HCT116 (cell line): ENCODE results near the gene HCN2. TPM values are rescaled to one million over a fixed set of nuclear protein-coding genes. Genes with fewer than 3 reads are reported as not detected.

ENCODE experiments used
- ATAC-seq: fragments of 200-7000 bp; cut with Tn5 transposase; 2 replicates; pipeline ENCODE4 v1.9.1; 2020; ENCODE audit warnings: mild to moderate bottlenecking, moderate library complexity
- BruUV-seq: library from RNA; stranded (reverse); fragments of 400-500 nt; replicated peaks from 2 replicates; lab custom pipeline; 2021; lab: Mats Ljungman, UMichigan
- CTCF ChIA-PET: fragments of 300-600 bp; sonication (Branson Sonifier 250); formaldehyde crosslinking; loops from one replicate; lab custom pipeline; 2021; ENCODE audit warnings: antibody characterized with exemption; lab: Charles Lee
- POLR2A ChIA-PET: fragments of 300-600, 350-600 bp; sonication (Branson Sonifier 250); formaldehyde crosslinking; loops from one replicate; lab custom pipeline; 2021; ENCODE audit warnings: antibody characterized with exemption; lab: Charles Lee
- RAD21 ChIA-PET, 2 experiments: fragments of 300-600 bp; sonication (Branson Sonifier 250); formaldehyde crosslinking; loops; one replicate each; lab custom pipeline; 2023; ENCODE audit warnings: low total read pairs in 2 of 2; ENCODE audit not compliant: uncharacterized antibody in 2 of 2, unreplicated experiment in 2 of 2, low non-redundant PET in 1 of 2; lab: Charles Lee
- DNase-seq: peaks from one replicate; pipeline ENCODE4 v3.0.0-alpha.2; 2010; ENCODE audit warnings: low read depth, low spot score
- H2AFZ ChIP-seq: fragments of 200-600 bp; shearing (Covaris generic), sonication (generic); 2 replicates; pipeline ENCODE4 v1.6.1; 2017; ENCODE audit warnings: low read depth, mixed run types, mixed read lengths, antibody characterized with exemption, low read length; ENCODE audit not compliant: poor library complexity, severe bottlenecking
- H3K27ac ChIP-seq: 2 replicates; pipeline ENCODE4 v1.5.1; 2012; ENCODE audit warnings: low read depth, low read length
- H3K27me3 ChIP-seq: fragments of 200-600 bp; sonication (generic); 2 replicates; pipeline ENCODE4 v1.6.1; 2016; ENCODE audit warnings: mixed run types, low read length, mixed read lengths; ENCODE audit not compliant: insufficient read depth
- H3K36me3 ChIP-seq, 2 experiments: fragments of 200-500 bp in 1 of 2; fragments of 200-600 bp in 1 of 2; sonication (Bioruptor generic) in 1 of 2; sonication (generic) in 1 of 2; 2 replicates each; pipeline versions ENCODE4 v1.5.1 to v1.6.1; 2014 to 2016; ENCODE audit warnings: low read length in 2 of 2, inconsistent platforms in 1 of 2, mixed read lengths in 1 of 2, mixed run types in 1 of 2; ENCODE audit not compliant: insufficient read depth in 2 of 2, control insufficient read depth in 1 of 2
- H3K4me1 ChIP-seq, 2 experiments: fragments of 200-600 bp in 1 of 2; sonication (generic) in 1 of 2; 2 replicates each; pipeline versions ENCODE4 v1.5.1 to v1.6.1; 2012 to 2017; ENCODE audit warnings: low read length in 2 of 2, inconsistent platforms in 1 of 2, mild to moderate bottlenecking in 1 of 2, mixed read lengths in 1 of 2, mixed run types in 1 of 2, moderate library complexity in 1 of 2; ENCODE audit not compliant: insufficient read depth in 2 of 2, control insufficient read depth in 1 of 2
- H3K4me2 ChIP-seq: fragments of 200-600 bp; sonication (generic); 2 replicates; pipeline ENCODE4 v1.6.1; 2017; ENCODE audit warnings: mixed run types, low read length, mixed read lengths
- H3K4me3 ChIP-seq, 2 experiments: fragments of 200-600 bp in 1 of 2; sonication (generic) in 1 of 2; replicated peaks in 1 of 2; 2 replicates each; pipeline ENCODE4 v1.5.1; 2011 to 2016; ENCODE audit warnings: low read length in 2 of 2, control low read depth in 1 of 2, low read depth in 1 of 2, mild to moderate bottlenecking in 1 of 2, mixed read lengths in 1 of 2, mixed run types in 1 of 2
- H3K79me2 ChIP-seq: fragments of 200-600 bp; sonication (generic); 2 replicates; pipeline ENCODE4 v1.6.1; 2017; ENCODE audit warnings: mild to moderate bottlenecking, mixed run types, low read length, moderate library complexity, mixed read lengths; ENCODE audit not compliant: insufficient read depth
- H3K9ac ChIP-seq: fragments of 200-600 bp; sonication (generic); 2 replicates; pipeline ENCODE4 v1.6.1; 2016; ENCODE audit warnings: low read length, mixed read lengths
- H3K9me2 ChIP-seq: fragments of 200-600 bp; sonication (generic), shearing (Covaris generic); 2 replicates; pipeline ENCODE4 v1.6.1; 2017; ENCODE audit warnings: mixed run types, mild to moderate bottlenecking, moderate library complexity; ENCODE audit not compliant: insufficient read depth
- H3K9me3 ChIP-seq, 2 experiments: fragments of 200-500 bp in 1 of 2; fragments of 200-600 bp in 1 of 2; sonication (Bioruptor generic) in 1 of 2; sonication (generic) in 1 of 2; 2 replicates each; pipeline ENCODE4 v1.6.1; 2014 to 2017; ENCODE audit warnings: low read length in 2 of 2, mixed read lengths in 2 of 2, inconsistent platforms in 1 of 2, low read depth in 1 of 2, mild to moderate bottlenecking in 1 of 2, mixed run types in 1 of 2, moderate library complexity in 1 of 2; ENCODE audit not compliant: control insufficient read depth in 1 of 2, insufficient read depth in 1 of 2
- H4K20me1 ChIP-seq: fragments of 200-600 bp; sonication (generic), shearing (Covaris generic); 2 replicates; pipeline ENCODE4 v1.6.1; 2017; ENCODE audit warnings: mixed run types, mild to moderate bottlenecking, moderate library complexity; ENCODE audit not compliant: insufficient read depth
- ATF3 ChIP-seq: IDR thresholded peaks from 2 replicates; pipeline ENCODE4 v1.6.1; 2012
- CBX3 ChIP-seq: IDR thresholded peaks from 2 replicates; pipeline ENCODE4 v1.6.1; 2012; ENCODE audit warnings: low read depth
- CTCF ChIP-seq, 3 experiments: fragments of 200-600 bp in 1 of 3; sonication (generic) in 1 of 3; IDR thresholded peaks in 2 of 3; conservative IDR thresholded peaks in 1 of 3; 2 replicates each; pipeline ENCODE4 v1.5.1; 2012 to 2017; ENCODE audit warnings: low read depth in 2 of 3, low read length in 2 of 3, antibody characterized with exemption in 1 of 3, borderline replicate concordance in 1 of 3, control low read depth in 1 of 3, mild to moderate bottlenecking in 1 of 3, mixed read lengths in 1 of 3, mixed run types in 1 of 3, moderate library complexity in 1 of 3; ENCODE audit not compliant: insufficient read depth in 1 of 3
- ELF1 ChIP-seq: IDR thresholded peaks from 2 replicates; pipeline ENCODE4 v1.6.1; 2012; ENCODE audit warnings: low read depth, borderline replicate concordance
- EZH2 ChIP-seq: fragments of 200-600 bp; sonication (generic); IDR thresholded peaks from 2 replicates; pipeline ENCODE4 v1.6.1; 2017; ENCODE audit warnings: antibody characterized with exemption, mixed run types
- EZH2phosphoT487 ChIP-seq: fragments of 200-600 bp; IDR thresholded peaks from 2 replicates; pipeline ENCODE4 v1.6.1; 2018; ENCODE audit warnings: antibody characterized with exemption, borderline replicate concordance
- POLR2A ChIP-seq: IDR thresholded peaks from 2 replicates; pipeline ENCODE4 v1.7.0; 2011; ENCODE audit warnings: borderline replicate concordance; ENCODE audit not compliant: insufficient read depth, insufficient read length; ENCODE audit errors: extremely low read depth
- POLR2AphosphoS5 ChIP-seq: IDR thresholded peaks from 2 replicates; pipeline ENCODE4 v1.6.1; 2011; ENCODE audit warnings: mild to moderate bottlenecking, low read depth, low read length, moderate library complexity
- RAD21 ChIP-seq: IDR thresholded peaks from 2 replicates; pipeline ENCODE4 v1.6.1; 2012; ENCODE audit warnings: low read depth, mild to moderate bottlenecking
- SP1 ChIP-seq: IDR thresholded peaks from 2 replicates; pipeline ENCODE4 v1.6.1; 2012; ENCODE audit warnings: low read depth
- TCF7L2 ChIP-seq: IDR thresholded peaks from 2 replicates; pipeline ENCODE4 v1.7.0; 2011; ENCODE audit warnings: borderline replicate concordance, inconsistent platforms; ENCODE audit not compliant: insufficient read depth, insufficient read length; ENCODE audit errors: extremely low read depth
- ZBTB33 ChIP-seq: IDR thresholded peaks from 2 replicates; pipeline ENCODE4 v1.6.1; 2011; ENCODE audit warnings: mild to moderate bottlenecking, low read length, moderate library complexity; ENCODE audit not compliant: insufficient replicate concordance; ENCODE audit errors: extremely low read depth
- ZFX ChIP-seq: fragments of 450-650 bp; IDR thresholded peaks from 2 replicates; pipeline ENCODE4 v1.6.1; 2017
- ZNF274 ChIP-seq: fragments of 200-500 bp; sonication (Bioruptor generic); IDR thresholded peaks from 2 replicates; pipeline ENCODE4 v1.6.1; 2014; ENCODE audit warnings: mild to moderate bottlenecking, low read depth, low read length, inconsistent platforms
- intact Hi-C: fragments of 100-400 bp; cut with micrococcal nuclease; formaldehyde crosslinking; loops from 2 replicates; pipeline ENCODE4 v1.10.0; 2022
- total RNA-seq: library from RNA; stranded (reverse); gene quantifications from one replicate; pipeline ENCODE4 v1.2.1, GENCODE V29; 2021; ENCODE audit not compliant: unreplicated experiment

HCN2 gene
- total RNA-seq, 1 experiment from 2014 or later, result 2.4 TPM

- TF ChIP-seq ZNF274 (no peak), POLR2A (peak; percentile 68), ZFX (peak; percentile 82; the same call in 1 of the 2 replicates), EZH2phosphoT487 (no peak)
Observed at GRCh38 chr19:633068-633785, 43.5 kb downstream of the HCN2 start, which contains the start of gene POLRMT (continued).

GRCh38 chr19:633786-634639 is 44.3 kb downstream of the HCN2 start:
- H3K36me3 ChIP-seq, result peaks cover 9 to 22% of the 10 kb centered on the region in 2 experiments
- H3K9me2 ChIP-seq, result no peaks in the 10 kb centered on the region
- no peaks in the 10 kb centered on the region for H3K9me3 ChIP-seq
- DNase-seq (no peak), ATAC-seq (no peak; the same call in 1 of the 2 replicates)
- ChIA-PET CTCF (interaction anchor here (1.3 kb wide), 1 partner anchor 123 kb away, joined by 3 read pairs; no protein-coding TSS in a partner anchor), RAD21 (interaction anchor here in 1 of 2 experiments (0.6 kb wide), 1 partner anchor 119 kb away, joined by 4 read pairs; no protein-coding TSS in a partner anchor), POLR2A (no interaction called here)
- H3K4me2 ChIP-seq, result peak overlapping the region; percentile 85
- peak overlapping the region; percentile 85 to 97 for H3K4me3 ChIP-seq
- peak overlapping the region; percentile 72 for H3K9ac ChIP-seq
- H3K79me2 ChIP-seq, result peaks cover 39% of the 10 kb centered on the region
- TSS peak; percentile 79 for BruUV-seq
- intact Hi-C loops, result no loop called here
- H2AFZ ChIP-seq, result no peak overlapping the region
- H4K20me1 ChIP-seq, result no peaks in the 10 kb centered on the region
- TF ChIP-seq ELF1 (no peak), SP1 (no peak), TCF7L2 (no peak), POLR2AphosphoS5 (no peak), CBX3 (no peak), RAD21 (no peak), CTCF (IDR thresholded peaks at IDR 0.05 in 2 of 3, conservative IDR thresholded peaks at IDR 0.05 in 1 of 3; ENCODE audit: borderline replicate concordance in 1 of 3, insufficient read depth in 1 of 3, low read depth in 2 of 3, low read length in 2 of 3) (no peak), EZH2phosphoT487 (no peak), ATF3 (no peak), POLR2A (no peak), ZBTB33 (no peak), EZH2 (no peak)
- H3K27me3 ChIP-seq, result no peaks in the 10 kb centered on the region
- H3K27ac ChIP-seq, result peak overlapping the region; percentile 65
- peaks cover 8 to 22% of the 10 kb centered on the region in 2 experiments; a peak in 3 of 4 replicates for H3K4me1 ChIP-seq
